GM19438 (cell line): ENCODE measurements around the gene GNAT3.

Experiments
- ATAC-seq: cut with Tn5 transposase; IDR thresholded peaks from one replicate; pipeline ENCODE4 v1.9.1; 2021; ENCODE audit warnings: low read depth; ENCODE audit not compliant: unreplicated experiment

The GNAT3 gene

DNA sequence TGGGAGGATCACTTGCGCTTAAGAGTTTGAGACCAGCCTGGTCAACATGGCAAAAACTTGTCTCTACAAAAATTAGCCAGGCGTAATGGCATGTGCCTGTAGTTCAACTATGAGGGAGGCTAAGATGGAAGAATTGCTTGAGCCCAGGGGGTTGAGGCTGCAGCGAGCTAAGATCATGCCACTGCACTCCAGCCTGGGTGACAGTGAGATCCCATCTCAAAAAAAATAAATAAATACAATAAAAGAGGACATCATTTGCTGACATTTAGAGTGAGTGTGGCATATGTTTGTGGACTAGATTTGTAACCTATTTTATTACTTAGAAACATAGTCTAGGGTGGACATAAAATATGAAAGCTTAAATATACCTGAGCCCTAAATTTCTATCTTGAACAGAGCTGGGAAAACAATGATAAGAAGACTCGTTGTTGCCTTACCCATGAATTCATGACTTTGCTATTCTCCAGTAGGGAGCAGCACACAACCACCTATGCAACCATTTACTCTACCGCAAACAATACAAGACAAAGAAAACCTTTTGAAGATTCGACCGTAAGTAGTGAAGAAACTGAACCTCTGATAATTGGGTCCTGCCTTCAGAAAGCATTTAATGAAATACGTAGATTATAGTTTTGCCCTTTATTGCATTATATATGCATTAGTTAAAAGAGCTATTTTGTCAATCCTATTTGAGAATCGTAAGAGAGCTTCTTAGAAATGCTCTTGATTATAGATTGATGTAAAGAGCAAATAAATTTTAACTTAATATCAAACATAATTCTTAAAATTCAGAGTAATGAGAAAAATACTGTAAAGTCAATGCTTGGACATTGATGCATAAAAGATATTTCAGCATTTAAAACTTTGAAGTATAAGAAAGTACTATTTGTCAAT, 83.5 kb downstream of the GNAT3 start:
- ATAC-seq = no peak

DNA sequence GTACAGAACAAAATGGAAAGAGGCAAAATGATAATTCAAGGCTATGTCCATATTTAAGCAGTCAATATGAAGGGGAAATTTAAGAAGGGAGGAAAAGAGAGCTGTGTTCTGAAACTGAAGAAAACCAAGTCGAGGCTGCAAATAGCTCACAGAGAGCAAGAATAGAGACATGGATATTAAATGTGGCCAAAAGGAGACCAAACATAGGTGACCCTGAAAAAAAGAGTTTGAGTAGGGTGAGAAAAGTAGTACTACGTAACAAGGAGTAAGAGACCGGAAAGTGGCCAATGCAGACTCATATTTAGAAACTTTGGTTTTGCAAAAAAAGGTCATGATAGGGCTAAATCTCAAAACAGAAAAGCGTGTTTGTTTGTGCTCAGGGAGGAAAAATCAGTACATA, 84.6 kb downstream of the GNAT3 start:
- no peak for ATAC-seq

- ATAC-seq = no peak
These were observed 91.0 kb downstream of the GNAT3 start for GRCh38 chr7:80420876-80421275.

DNA sequence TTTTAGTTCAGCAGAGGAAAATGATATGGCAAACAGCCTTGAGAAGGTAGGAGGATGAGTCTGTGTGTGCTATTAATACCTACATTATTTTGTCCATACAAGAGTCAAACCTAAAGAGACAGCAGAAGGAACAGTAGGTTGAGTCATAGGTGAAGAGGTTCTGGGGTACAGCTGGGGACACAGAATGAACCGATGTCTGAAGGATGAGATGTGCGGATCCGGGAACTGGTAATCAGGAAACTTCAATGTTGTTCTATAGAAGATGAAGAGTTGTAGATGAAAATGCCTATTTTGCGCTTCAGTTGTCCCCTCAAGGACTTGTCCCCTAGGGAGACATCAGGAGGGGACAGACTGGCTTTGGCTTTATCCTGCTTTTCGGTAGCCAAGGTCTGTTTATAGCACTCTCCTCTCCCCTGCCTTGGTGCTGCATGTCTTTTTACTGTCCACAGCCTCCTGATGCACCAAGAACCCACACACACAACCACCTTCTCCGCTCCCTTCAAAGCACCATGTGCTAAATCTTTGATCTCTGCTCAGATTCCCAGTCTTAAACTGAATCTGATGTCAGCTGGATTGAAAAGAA, 94.6 kb downstream of the GNAT3 start:
- no peak for ATAC-seq

GRCh38 chr7:80415522-80415921, 96.3 kb downstream of the GNAT3 start:
- ATAC-seq = no peak

DNA sequence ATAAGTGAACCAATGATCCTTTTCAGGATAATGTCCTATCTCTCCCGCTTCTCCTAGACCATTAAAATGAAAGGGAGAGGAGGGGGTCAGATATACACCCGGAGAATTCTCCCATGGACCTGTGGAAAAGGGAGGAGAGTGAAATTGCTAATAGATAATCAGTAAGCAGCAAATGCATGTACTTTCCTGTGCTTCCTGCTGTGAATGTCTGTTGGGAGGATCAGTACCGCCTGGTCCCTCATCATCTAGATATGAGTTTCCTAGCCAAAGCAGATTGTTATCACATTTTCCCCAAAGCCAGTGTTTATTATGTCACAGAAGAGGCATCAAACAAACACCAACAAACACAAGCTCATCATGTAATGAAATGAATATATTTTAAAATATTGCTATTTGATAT, 96.8 kb downstream of the GNAT3 start:
- ATAC-seq = no peak

- ATAC-seq = no peak
These were observed 97.5 kb downstream of the GNAT3 start for GRCh38 chr7:80414331-80414730.

DNA sequence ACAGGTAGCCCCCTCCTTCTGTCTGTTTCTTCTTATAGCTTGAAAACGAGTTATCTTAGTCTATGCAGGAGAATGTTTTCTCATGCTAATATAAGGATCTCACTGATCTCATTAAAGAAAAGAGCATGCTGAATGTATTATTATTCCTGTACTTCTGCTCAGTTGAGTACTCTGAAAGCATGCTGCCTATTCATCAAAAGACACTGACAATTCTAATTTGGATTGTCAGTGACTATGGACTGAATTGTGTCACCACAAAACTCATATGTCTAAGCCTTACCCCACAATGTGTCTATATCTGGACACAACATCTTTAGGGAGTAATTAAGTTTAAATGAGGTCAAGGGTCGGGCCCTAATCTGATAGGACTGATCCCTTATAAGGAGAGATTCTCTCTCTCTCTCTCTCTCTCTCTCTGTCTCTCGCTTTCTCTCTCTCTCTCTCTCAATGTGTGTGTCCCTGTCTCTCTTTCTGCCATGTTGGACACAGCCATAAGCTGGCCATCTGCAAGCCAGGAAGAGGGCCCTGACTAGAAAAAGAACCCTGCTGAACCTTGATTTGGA, 98.4 kb downstream of the GNAT3 start:
- no peak for ATAC-seq

DNA sequence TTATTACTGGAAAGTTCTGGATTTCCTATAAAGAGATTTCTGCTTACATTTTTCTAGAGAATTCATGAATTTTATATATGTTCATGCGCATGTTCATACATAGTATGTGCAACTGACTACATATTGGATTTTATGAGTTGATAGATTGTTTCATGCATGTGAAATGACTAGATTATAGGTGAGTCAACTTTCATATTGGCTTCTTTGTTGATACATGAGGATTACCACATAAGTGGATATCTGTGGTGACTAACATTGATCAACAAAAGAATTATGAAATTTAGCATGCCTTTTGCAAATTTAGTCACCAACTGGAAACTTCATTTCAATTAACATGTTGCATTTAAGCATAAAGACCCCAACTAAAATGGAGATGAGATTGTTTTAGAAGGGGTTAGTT, 99.0 kb downstream of the GNAT3 start:
- ATAC-seq = no peak

DNA sequence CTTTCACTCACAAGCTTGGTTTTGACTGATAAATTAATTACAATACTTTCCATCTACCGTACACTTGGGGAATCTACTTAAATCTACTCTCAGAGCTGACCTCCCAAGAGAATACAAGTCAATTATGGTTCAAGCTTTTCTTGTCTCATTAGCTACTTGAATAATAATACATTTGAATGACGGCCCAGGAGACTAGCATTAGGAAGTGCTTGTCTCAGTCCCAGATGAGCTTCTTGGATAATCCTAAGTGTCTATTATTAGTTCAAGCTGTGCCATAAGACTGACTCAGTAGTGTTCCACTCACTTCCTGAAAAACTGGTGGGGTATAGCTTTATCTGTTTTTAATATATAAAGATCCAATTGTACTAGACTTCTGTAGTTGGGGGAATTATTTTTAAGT, 100.2 kb downstream of the GNAT3 start:
- no peak for ATAC-seq

DNA sequence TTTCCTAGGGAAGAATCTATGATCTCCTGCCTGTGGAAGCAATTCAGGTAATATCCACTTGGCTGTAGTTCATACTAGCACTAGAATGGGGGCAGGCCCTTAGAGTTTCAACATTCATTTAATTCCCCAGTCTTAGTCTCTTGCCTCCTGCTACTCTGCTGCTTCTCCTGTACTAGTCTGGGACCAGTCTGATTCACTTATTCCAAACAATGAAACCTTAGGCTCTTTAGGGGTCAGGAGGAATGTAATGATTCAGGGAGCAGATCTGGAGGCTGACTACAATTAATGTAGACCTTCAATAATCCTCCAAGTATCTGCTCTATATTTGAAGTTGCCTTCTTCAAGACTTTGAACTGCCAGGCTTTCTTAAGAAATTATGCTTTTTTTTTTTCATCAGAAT, 101.8 kb downstream of the GNAT3 start:
- ATAC-seq = no peak
